Activated gamma-delta T cell (primary cell): ENCODE data around the gene MTFP1.
"Not testable (repeated sequence)": the region's sequence is repeated elsewhere in the genome, so short reads cannot be mapped to it uniquely, and the experiment has no call there.

ENCODE experiments used
- DNase-seq: peaks from one replicate; lab custom pipeline; 2025; lab: John Stamatoyannopoulos, UW

The MTFP1 gene

GRCh38 chr22:30455075-30455840, 29.7 kb downstream of the MTFP1 start:
- DNase-seq, result no peak

- DNase-seq, result no peak
Observed at GRCh38 chr22:30457981-30458380, 32.4 kb downstream of the MTFP1 start.

- DNase-seq, result no peak
Observed at GRCh38 chr22:30459181-30460052, 33.8 kb downstream of the MTFP1 start.

- DNase-seq, result no peak
Observed at GRCh38 chr22:30460147-30460546, 34.6 kb downstream of the MTFP1 start.

GRCh38 chr22:30460555-30460954, 35.0 kb downstream of the MTFP1 start:
- not testable (repeated sequence) for DNase-seq

GRCh38 chr22:30469165-30469564, 43.6 kb downstream of the MTFP1 start:
- DNase-seq, result no peak

GRCh38 chr22:30470655-30471054, 45.1 kb downstream of the MTFP1 start:
- no peak for DNase-seq

- no peak for DNase-seq
Observed at GRCh38 chr22:30471616-30472318, 46.2 kb downstream of the MTFP1 start, which contains the start of gene SEC14L3. Gene SEC14L3 (minus strand): TSS chr22:30472017. CDS start chr22:30471958, 59 bp downstream.

- DNase-seq, result no peak
Observed at GRCh38 chr22:30472994-30473720, 47.6 kb downstream of the MTFP1 start.

GRCh38 chr22:30474121-30474520, 48.6 kb downstream of the MTFP1 start:
- DNase-seq, result no peak

GRCh38 chr22:30474683-30475424, 49.3 kb downstream of the MTFP1 start:
- DNase-seq, result no peak
